Measurements from ENCODE around the gene TNFAIP8.

Gene TNFAIP8

GRCh38 chr5:119353213-119353612 is 2.6 kb upstream of the TNFAIP8 start:
- DNase-seq: no peak

GRCh38 chr5:119353686-119354366 is 2.0 kb upstream of the TNFAIP8 start:
- DNase-seq: no peak

GRCh38 chr5:119354537-119355243 is 1.1 kb upstream of the TNFAIP8 start:
- no peak for DNase-seq

- DNase-seq: no peak
Measured at GRCh38 chr5:119355244-119355638, 578 bp upstream of the TNFAIP8 start.

- DNase-seq: no peak
Measured at GRCh38 chr5:119356612-119357188, 881 bp downstream of the TNFAIP8 start.

- DNase-seq: no peak
Measured at GRCh38 chr5:119357270-119357669, 1.5 kb downstream of the TNFAIP8 start.

- no peak for DNase-seq
Measured at GRCh38 chr5:119357808-119358529, 2.1 kb downstream of the TNFAIP8 start.

- DNase-seq: no peak
Measured at GRCh38 chr5:119358530-119358900, 2.7 kb downstream of the TNFAIP8 start.

- DNase-seq: no peak
Measured at GRCh38 chr5:119358901-119359603, 3.2 kb downstream of the TNFAIP8 start.

GRCh38 chr5:119359737-119360413 is 4.1 kb downstream of the TNFAIP8 start:
- DNase-seq: no peak

GRCh38 chr5:119360905-119361593 is 5.2 kb downstream of the TNFAIP8 start:
- no peak for DNase-seq

GRCh38 chr5:119361594-119362125 is 5.8 kb downstream of the TNFAIP8 start:
- peak; percentile 56 for DNase-seq

- DNase-seq: no peak
Measured at GRCh38 chr5:119362714-119363113, 6.9 kb downstream of the TNFAIP8 start.

- DNase-seq: no peak
Measured at GRCh38 chr5:119363271-119363670, 7.5 kb downstream of the TNFAIP8 start.

GRCh38 chr5:119363936-119364335 is 8.1 kb downstream of the TNFAIP8 start:
- no peak for DNase-seq

GRCh38 chr5:119365847-119366539 is 10.2 kb downstream of the TNFAIP8 start:
- DNase-seq: no peak

- no peak for DNase-seq
Measured at GRCh38 chr5:119366540-119366881, 10.7 kb downstream of the TNFAIP8 start.

GRCh38 chr5:119367502-119368237 is 11.9 kb downstream of the TNFAIP8 start:
- peak; percentile 61 for DNase-seq

- no peak for DNase-seq
Measured at GRCh38 chr5:119368238-119368630, 12.4 kb downstream of the TNFAIP8 start.

GRCh38 chr5:119370486-119370885 is 14.7 kb downstream of the TNFAIP8 start:
- no peak for DNase-seq

Measured in hematopoietic multipotent progenitor cell treated with erythropoietin and hydrocortisone succinate and interleukin-3 and kit ligand, for 4 days (in vitro differentiated cells).